GM18517 (cell line): Measurements from ENCODE around the gene ABLIM2.

Source experiments
- ATAC-seq: cut with Tn5 transposase; IDR thresholded peaks from one replicate; pipeline ENCODE4 v1.9.1; 2021; ENCODE audit warnings: mild to moderate bottlenecking, moderate library complexity; ENCODE audit not compliant: unreplicated experiment

The ABLIM2 gene

GRCh38 chr4:8107146-8107657 is 51.4 kb downstream of the ABLIM2 start:
- no peak for ATAC-seq

- no peak for ATAC-seq
Measured at GRCh38 chr4:8106451-8107025, 52.1 kb downstream of the ABLIM2 start.

GRCh38 chr4:8105306-8106100 is 53.1 kb downstream of the ABLIM2 start:
- ATAC-seq = no peak

- ATAC-seq = no peak
Measured at GRCh38 chr4:8104491-8105305, 53.9 kb downstream of the ABLIM2 start.

- no peak for ATAC-seq
Measured at GRCh38 chr4:8103421-8104390, 54.9 kb downstream of the ABLIM2 start.

GRCh38 chr4:8102831-8103230 is 55.8 kb downstream of the ABLIM2 start:
- no peak for ATAC-seq

- ATAC-seq = no peak
Measured at GRCh38 chr4:8102076-8102355, 56.6 kb downstream of the ABLIM2 start.

- ATAC-seq = no peak
Measured at GRCh38 chr4:8101213-8102075, 57.2 kb downstream of the ABLIM2 start.

GRCh38 chr4:8099981-8100464 is 58.6 kb downstream of the ABLIM2 start:
- ATAC-seq = no peak

- no peak for ATAC-seq
Measured at GRCh38 chr4:8098506-8098905, 60.1 kb downstream of the ABLIM2 start.

- ATAC-seq = no peak
Measured at GRCh38 chr4:8097721-8098345, 60.8 kb downstream of the ABLIM2 start.

GRCh38 chr4:8097141-8097541 is 61.5 kb downstream of the ABLIM2 start:
- no peak for ATAC-seq

GRCh38 chr4:8096690-8097061 is 61.9 kb downstream of the ABLIM2 start:
- no peak for ATAC-seq

GRCh38 chr4:8095956-8096689 is 62.5 kb downstream of the ABLIM2 start:
- no peak for ATAC-seq

GRCh38 chr4:8093587-8094274 is 64.9 kb downstream of the ABLIM2 start:
- no peak for ATAC-seq

- no peak for ATAC-seq
Measured at GRCh38 chr4:8092282-8092681, 66.3 kb downstream of the ABLIM2 start.

- ATAC-seq = no peak
Measured at GRCh38 chr4:8090744-8091301, 67.8 kb downstream of the ABLIM2 start.

- ATAC-seq = no peak
Measured at GRCh38 chr4:8090312-8090711, 68.3 kb downstream of the ABLIM2 start.
